Skeletal muscle tissue (tissue), 4 donors: ENCODE measurements around the gene HIVEP1. TPM values are rescaled to one million over a fixed set of nuclear protein-coding genes. Genes with fewer than 3 reads are reported as not detected.

Experiments
- H3K27ac ChIP-seq: one replicate; pipeline ENCODE4 v1.7.0; 2013; ENCODE audit warnings: mild to moderate bottlenecking, low read depth, low read length, inconsistent platforms
- H3K27me3 ChIP-seq, 3 donors: one replicate each; pipeline ENCODE4 v1.7.0; 2013; ENCODE audit warnings: low read length in 3 of 3; ENCODE audit not compliant: control insufficient read depth in 3 of 3, insufficient read depth in 3 of 3
- H3K36me3 ChIP-seq, 3 donors: one replicate each; pipeline ENCODE4 v1.7.0; 2013; ENCODE audit warnings: low read length in 3 of 3; ENCODE audit not compliant: control insufficient read depth in 3 of 3, insufficient read depth in 3 of 3
- H3K4me1 ChIP-seq, 3 donors: one replicate each; pipeline ENCODE4 v1.7.0; 2013; ENCODE audit warnings: low read length in 3 of 3, mild to moderate bottlenecking in 3 of 3; ENCODE audit not compliant: control insufficient read depth in 3 of 3, insufficient read depth in 3 of 3
- H3K4me3 ChIP-seq, 3 donors: one replicate each; pipeline ENCODE4 v1.7.0; 2013; ENCODE audit warnings: low read length in 3 of 3
- H3K9ac ChIP-seq, 3 donors: one replicate each; pipeline ENCODE4 v1.7.0; 2013; ENCODE audit warnings: low read length in 3 of 3, mild to moderate bottlenecking in 3 of 3, moderate library complexity in 2 of 3, low read depth in 1 of 3
- H3K9me3 ChIP-seq, 3 donors: one replicate each; pipeline ENCODE4 v1.7.0; 2013; ENCODE audit warnings: low read length in 3 of 3; ENCODE audit not compliant: control insufficient read depth in 3 of 3
- total RNA-seq: library from RNA; depleted of rRNA; stranded (reverse); fragments of >200 nt; gene quantifications from one replicate; pipeline ENCODE4 v1.2.3, GENCODE V29; 2014
- donor health status: Osteomylitis.

HIVEP1 gene
- total RNA-seq, 1 donor from 2014 or later, result 19.8 TPM

DNA sequence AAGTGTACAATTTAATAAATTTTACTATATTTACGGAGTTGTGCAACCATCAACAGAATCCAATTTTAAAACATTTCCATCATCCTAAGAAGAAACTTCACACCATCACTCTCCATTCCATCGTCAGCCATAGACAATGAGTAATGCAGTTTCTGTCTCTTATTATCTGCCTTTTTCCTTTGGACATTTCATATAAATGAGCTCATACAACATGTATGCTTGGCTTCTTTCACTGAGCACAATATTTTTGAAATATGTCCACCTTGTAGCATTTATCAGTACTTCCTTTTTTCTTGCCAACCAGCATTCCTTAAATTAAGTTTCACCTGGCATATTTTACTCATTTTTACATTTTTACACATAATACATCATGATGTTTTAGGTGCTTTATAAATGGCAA lies 22.7 kb upstream of the HIVEP1 start:
- Histone ChIP-seq H3K9me3 (no peaks in the 10 kb centered on the region), H3K27me3 (no peaks in the 10 kb centered on the region)

DNA sequence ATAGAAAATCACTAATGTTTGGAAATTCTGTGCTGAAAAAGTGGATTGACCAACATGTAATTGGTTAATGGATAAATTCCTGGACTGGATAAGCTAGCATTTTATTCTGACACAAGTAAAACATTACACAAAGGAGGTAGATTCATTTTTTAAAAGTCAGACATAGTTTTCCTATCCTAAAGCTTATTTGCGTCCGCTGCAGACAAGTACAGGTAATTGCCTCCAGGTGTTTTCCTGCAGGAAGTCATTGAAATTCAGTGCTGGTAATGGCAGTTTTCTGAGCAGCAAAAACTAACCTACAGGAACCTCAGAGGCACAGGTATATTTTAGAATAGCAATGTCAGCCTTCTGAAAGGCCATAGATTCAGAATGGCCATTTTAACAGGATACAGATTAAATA lies 20.0 kb upstream of the HIVEP1 start:
- Histone ChIP-seq H3K27ac (no peak overlapping the region), H3K4me3 (no peak overlapping the region), H3K36me3 (no peaks in the 10 kb centered on the region), H3K9ac (no peak overlapping the region), H3K27me3 (no peaks in the 10 kb centered on the region), H3K4me1 (no peaks in the 10 kb centered on the region), H3K9me3 (no peaks in the 10 kb centered on the region)

More for the DNA sequence above, 22.7 kb upstream of the HIVEP1 start:
- no peak overlapping the region for H3K9ac ChIP-seq
- no peak overlapping the region for H3K27ac ChIP-seq
- no peaks in the 10 kb centered on the region for H3K4me1 ChIP-seq
- no peak overlapping the region for H3K4me3 ChIP-seq
- H3K36me3 ChIP-seq, result no peaks in the 10 kb centered on the region

DNA sequence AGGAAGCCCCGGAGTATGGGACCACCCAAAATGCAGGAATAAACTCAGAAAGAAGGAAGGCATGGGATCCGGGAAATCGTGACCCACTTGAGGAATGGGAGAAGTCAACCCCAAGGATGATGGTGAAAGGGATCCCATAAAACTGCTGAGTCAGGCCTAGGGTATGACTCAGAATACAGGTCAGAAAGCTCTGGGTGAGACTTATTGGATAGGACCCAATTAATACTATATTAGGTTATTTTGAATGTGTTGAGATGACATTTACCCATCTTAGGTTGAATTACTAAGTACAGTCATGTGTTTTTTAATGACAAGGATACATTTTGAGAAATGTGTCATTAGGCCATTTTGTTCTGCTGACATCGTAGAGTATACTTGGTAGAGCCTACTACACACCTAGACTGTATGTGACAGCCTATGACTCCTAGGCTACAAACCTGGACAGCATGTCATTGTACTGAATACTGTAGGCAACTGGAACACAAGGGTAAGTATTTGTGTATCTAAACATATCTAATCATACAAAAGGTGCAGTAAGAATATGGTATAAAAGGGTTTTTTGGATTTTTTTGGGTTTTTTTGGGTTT lies 17.1 kb upstream of the HIVEP1 start:
- Histone ChIP-seq H3K9me3 (no peaks in the 10 kb centered on the region), H3K36me3 (no peaks in the 10 kb centered on the region), H3K27me3 (no peaks in the 10 kb centered on the region), H3K27ac (no peak overlapping the region), H3K4me1 (no peaks in the 10 kb centered on the region), H3K9ac (no peak overlapping the region), H3K4me3 (no peak overlapping the region)

DNA sequence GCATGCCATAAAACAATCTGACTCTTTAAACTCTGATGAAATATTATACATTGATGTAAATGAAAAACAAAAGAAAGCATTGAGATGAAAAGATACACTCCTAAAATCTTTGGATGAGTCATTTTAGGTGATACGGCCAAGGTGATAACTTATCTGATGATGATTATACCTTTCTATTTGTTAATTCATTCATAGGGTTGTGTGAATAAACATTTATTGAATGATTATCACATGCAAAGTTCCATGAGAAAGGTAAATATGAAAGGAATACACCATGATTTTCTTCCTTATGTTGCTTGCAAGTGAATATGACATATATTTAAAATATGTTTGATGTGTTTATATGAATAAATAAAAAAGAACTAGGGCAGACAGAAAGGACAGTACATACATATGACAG lies 15.4 kb upstream of the HIVEP1 start:
- H3K36me3 ChIP-seq, result no peaks in the 10 kb centered on the region
- no peak overlapping the region for H3K27ac ChIP-seq
- no peak overlapping the region for H3K9ac ChIP-seq
- no peak overlapping the region for H3K4me3 ChIP-seq
- no peaks in the 10 kb centered on the region for H3K9me3 ChIP-seq
- no peaks in the 10 kb centered on the region for H3K27me3 ChIP-seq
- no peaks in the 10 kb centered on the region for H3K4me1 ChIP-seq

DNA sequence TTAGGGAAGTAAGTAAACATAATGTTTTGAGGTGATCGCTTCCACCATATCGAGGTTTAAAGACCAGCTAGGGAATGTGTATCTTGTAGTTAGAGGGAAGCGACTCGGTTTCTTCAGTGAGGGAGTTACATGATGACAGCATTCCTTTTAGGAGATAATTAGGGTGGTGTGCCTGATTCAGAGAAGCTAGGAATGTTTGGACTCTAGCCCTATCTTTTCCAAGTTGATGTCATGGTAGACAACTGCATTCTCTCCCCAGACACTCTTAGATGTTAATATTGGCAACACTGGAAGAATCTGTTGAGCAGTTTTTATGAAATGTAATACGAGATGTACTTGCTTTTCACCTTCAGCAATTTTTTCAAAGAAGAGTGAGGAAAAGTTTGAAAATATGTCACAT lies 12.9 kb upstream of the HIVEP1 start:
- Histone ChIP-seq H3K27me3 (no peaks in the 10 kb centered on the region), H3K4me1 (no peaks in the 10 kb centered on the region), H3K36me3 (no peaks in the 10 kb centered on the region), H3K9me3 (no peaks in the 10 kb centered on the region), H3K4me3 (no peak overlapping the region), H3K9ac (no peak overlapping the region), H3K27ac (no peak overlapping the region)

DNA sequence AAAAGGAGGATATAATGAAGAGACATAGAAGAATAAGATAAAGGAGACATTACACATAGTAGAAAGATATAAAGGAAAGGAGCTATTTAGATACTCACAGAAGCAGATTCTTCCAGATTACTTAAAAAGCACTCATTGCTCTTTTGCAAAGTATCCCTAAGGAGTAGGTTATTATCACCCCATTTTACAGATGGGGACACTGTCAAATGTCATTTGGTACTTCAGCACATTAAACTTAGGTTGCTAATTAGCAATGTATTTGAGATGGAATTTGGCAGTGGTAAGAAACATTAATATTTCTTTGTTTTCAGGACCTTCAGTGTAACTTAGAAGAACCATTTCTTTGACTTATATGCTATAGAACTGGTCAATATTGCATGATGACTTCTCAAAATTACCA lies 11.9 kb upstream of the HIVEP1 start:
- Histone ChIP-seq H3K9ac (no peak overlapping the region), H3K36me3 (no peaks in the 10 kb centered on the region), H3K27me3 (no peaks in the 10 kb centered on the region), H3K9me3 (no peaks in the 10 kb centered on the region), H3K4me1 (no peaks in the 10 kb centered on the region), H3K27ac (no peak overlapping the region), H3K4me3 (no peak overlapping the region)

DNA sequence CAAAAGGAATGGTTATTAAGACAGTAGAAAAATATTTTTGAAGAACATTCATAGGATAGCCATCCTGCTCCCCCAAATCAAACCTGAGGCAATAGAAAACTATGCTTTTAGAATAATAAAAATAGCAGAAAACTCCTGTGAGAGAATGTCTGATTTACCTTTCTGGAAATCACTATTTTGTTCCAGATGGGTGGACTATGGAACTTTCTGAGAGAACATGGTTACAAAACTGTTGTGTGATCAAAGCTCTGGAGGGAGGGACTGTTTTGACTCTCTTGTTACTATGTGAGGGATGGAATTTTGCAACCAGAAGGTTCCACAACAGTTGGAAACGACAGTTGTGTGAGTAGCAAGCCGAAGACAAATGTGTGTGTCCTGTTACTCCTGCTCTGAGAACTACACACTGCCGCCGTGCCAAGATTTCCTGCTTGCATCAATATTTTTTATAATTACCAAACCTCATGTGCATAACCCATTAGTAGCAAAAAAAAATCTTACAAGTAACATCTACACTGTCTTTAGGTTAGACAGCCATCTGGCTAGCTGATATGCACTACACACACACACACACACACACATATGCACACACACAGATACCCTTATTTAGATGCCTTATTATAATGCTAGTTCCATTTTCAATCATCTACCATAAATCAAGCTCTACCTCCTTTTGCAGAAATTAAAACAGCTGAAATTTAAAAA lies 11.0 kb upstream of the HIVEP1 start:
- H3K4me1 ChIP-seq, result no peaks in the 10 kb centered on the region
- H3K36me3 ChIP-seq, result no peaks in the 10 kb centered on the region
- H3K4me3 ChIP-seq, result no peak overlapping the region
- H3K27me3 ChIP-seq, result no peaks in the 10 kb centered on the region
- no peak overlapping the region for H3K9ac ChIP-seq
- no peak overlapping the region for H3K27ac ChIP-seq
- no peaks in the 10 kb centered on the region for H3K9me3 ChIP-seq

DNA sequence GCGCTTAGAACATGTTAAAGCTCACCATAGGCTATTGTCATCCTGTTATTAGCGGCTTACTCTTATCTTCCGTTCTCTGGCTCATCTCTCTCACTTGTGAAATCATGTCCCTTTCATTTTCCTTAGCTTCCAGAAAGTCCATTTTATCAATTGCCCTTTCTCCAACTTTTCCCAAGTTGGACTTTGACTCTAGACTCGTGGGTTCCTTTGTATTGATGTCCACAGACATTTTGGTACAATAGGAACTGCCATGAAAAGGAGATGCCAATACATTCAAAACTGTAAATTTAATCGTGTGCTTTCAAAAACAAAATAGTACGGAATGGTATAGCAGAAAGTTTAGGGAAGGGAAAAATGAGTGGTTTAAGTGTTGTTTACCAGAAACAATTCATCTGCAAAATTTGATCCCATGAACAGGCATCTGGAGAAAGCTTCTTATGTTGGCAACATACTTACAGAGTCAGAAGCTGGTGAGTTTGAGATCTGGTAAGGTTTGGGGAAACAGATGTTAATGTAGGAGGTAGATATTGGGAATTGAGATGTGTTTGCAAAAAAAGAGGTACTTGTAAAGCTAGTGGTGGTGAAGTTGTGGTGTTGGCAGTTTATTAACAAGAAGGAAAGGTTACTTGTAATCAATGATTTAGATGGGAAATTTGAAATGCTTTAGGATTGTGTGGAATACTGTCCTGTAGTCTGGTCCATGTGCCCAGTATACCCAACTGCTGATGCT lies 10.2 kb upstream of the HIVEP1 start:
- Histone ChIP-seq H3K36me3 (no peaks in the 10 kb centered on the region), H3K4me3 (no peak overlapping the region), H3K9ac (no peak overlapping the region), H3K9me3 (no peaks in the 10 kb centered on the region), H3K4me1 (no peaks in the 10 kb centered on the region), H3K27me3 (no peaks in the 10 kb centered on the region), H3K27ac (no peak overlapping the region)

DNA sequence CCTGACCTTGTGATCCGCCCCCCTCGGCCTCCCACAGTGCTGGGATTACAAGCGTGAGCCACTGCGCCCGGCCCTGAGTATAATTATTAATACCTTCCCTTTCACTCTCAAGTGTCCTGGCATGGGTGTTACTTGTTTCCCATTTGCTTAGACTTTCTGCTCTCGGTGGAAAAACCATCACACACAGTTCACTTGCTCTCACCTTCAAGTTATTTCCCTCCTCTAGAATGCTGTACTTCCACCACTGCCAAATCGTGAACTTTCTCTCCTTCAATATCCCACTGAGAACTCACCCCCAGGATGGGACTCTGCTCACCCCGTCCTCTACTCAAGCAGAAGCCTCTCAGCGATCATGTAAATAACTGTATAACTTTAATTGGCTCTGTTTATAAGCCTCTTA lies 4.6 kb upstream of the HIVEP1 start:
- H3K27ac ChIP-seq, result no peak overlapping the region
- no peak overlapping the region for H3K4me3 ChIP-seq
- H3K9ac ChIP-seq, result no peak overlapping the region
- no peaks in the 10 kb centered on the region for H3K36me3 ChIP-seq
- no peaks in the 10 kb centered on the region for H3K27me3 ChIP-seq
- H3K9me3 ChIP-seq, result no peaks in the 10 kb centered on the region
- H3K4me1 ChIP-seq, result peaks cover 12 to 24% (median 20%) of the 10 kb centered on the region in 3 donors

DNA sequence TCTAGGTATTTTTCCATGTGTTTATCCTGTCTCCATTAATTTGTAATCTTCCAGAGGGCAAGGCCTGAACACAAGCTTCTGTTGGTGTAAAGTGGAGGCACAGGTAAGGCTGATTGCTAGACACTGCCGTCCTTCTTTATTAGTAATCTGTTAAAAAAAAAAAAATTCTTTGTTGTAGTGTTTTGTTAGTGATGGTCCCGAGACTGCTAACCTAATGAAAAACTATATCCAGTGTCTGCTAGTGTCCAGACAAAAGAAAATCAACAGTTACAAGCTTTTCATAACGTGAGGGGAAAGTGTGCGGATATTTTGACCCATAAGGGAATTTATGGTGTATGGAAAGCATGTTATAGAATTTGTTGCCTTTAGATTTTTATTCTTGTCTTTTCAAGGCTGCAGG lies 4.2 kb upstream of the HIVEP1 start:
- H3K9me3 ChIP-seq, result no peaks in the 10 kb centered on the region
- no peaks in the 10 kb centered on the region for H3K36me3 ChIP-seq
- H3K9ac ChIP-seq, result peak overlapping the region; percentile 77 to 88 (median 86)
- H3K4me3 ChIP-seq, result peak overlapping the region; percentile 82 to 90 (median 87)
- no peaks in the 10 kb centered on the region for H3K27me3 ChIP-seq
- H3K27ac ChIP-seq, result peak overlapping the region; percentile 98
- H3K4me1 ChIP-seq, result peaks cover 12 to 24% (median 20%) of the 10 kb centered on the region in 3 donors
